HG02970 (cell line): ENCODE measurements around the gene CIZ1.
"Not testable (repeated sequence)": the region's sequence is repeated elsewhere in the genome, so short reads cannot be mapped to it uniquely, and the experiment has no call there.

Experiments
- ATAC-seq: cut with Tn5 transposase; IDR thresholded peaks from one replicate; pipeline ENCODE4 v1.9.1; 2021; ENCODE audit warnings: mild to moderate bottlenecking, moderate library complexity, moderate number of reproducible peaks; ENCODE audit not compliant: unreplicated experiment, low FRiP score

The CIZ1 gene

GRCh38 chr9:128192601-128193371, 1.4 kb upstream of the CIZ1 start:
- no peak for ATAC-seq

- peak; percentile 14 for ATAC-seq
Observed at GRCh38 chr9:128190516-128191405, 611 bp downstream of the CIZ1 start.

- ATAC-seq, result no peak
Observed at GRCh38 chr9:128190013-128190412, 1.4 kb downstream of the CIZ1 start.

- ATAC-seq, result no peak
Observed at GRCh38 chr9:128188209-128188608, 3.2 kb downstream of the CIZ1 start.

- ATAC-seq, result no peak
Observed at GRCh38 chr9:128187361-128187760, 4.0 kb downstream of the CIZ1 start.

- no peak for ATAC-seq
Observed at GRCh38 chr9:128185979-128186965, 5.1 kb downstream of the CIZ1 start.

GRCh38 chr9:128182893-128183588, 8.3 kb downstream of the CIZ1 start:
- ATAC-seq, result no peak

GRCh38 chr9:128181480-128181879, 9.9 kb downstream of the CIZ1 start:
- ATAC-seq, result not testable (repeated sequence)

GRCh38 chr9:128180447-128180846, 10.9 kb downstream of the CIZ1 start:
- ATAC-seq, result no peak

- no peak for ATAC-seq
Observed at GRCh38 chr9:128180001-128180400, 11.4 kb downstream of the CIZ1 start.

GRCh38 chr9:128178806-128179431, 12.5 kb downstream of the CIZ1 start:
- ATAC-seq, result no peak

GRCh38 chr9:128175726-128176125, 15.6 kb downstream of the CIZ1 start:
- ATAC-seq, result no peak

- no peak for ATAC-seq
Observed at GRCh38 chr9:128175102-128175563, 16.2 kb downstream of the CIZ1 start.

GRCh38 chr9:128174062-128174461, 17.3 kb downstream of the CIZ1 start:
- ATAC-seq, result no peak

- no peak for ATAC-seq
Observed at GRCh38 chr9:128169925-128170324, 21.4 kb downstream of the CIZ1 start.

GRCh38 chr9:128169492-128169891, 21.9 kb downstream of the CIZ1 start:
- ATAC-seq, result no peak

GRCh38 chr9:128168731-128169308, 22.6 kb downstream of the CIZ1 start:
- ATAC-seq, result no peak

GRCh38 chr9:128167209-128167608, 24.2 kb downstream of the CIZ1 start:
- ATAC-seq, result no peak

GRCh38 chr9:128166169-128166568, 25.2 kb downstream of the CIZ1 start:
- ATAC-seq, result no peak
